ENCODE results near the gene GSK3B. TPM values are rescaled to one million over a fixed set of nuclear protein-coding genes. Genes with fewer than 3 reads are reported as not detected.
"Not testable (repeated sequence)": the region's sequence is repeated elsewhere in the genome, so short reads cannot be mapped to it uniquely, and the experiment has no call there.

The GSK3B gene
- total RNA-seq, 2 donors from 2014 or later: 28.7 to 39.3 TPM

DNA sequence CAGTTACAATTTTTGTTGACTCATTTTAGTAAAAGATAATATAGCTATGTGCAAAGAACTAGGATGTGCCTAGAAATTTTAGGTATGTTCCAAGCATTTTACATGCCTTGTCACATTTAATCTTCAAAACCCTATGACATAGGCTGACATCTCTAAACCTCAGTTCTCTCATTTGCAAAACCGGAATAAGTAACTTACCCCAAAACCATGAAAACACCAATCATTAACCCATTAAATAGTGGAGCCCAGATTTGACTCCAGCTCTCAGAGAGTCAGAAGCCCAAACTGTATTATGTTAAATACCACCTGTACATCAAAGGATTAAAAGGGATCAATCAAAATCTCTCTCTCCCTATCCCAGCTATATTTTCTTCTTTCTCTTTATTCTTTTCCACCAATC, 36.6 kb downstream of the GSK3B start:
- H3K9me3 ChIP-seq: no peaks in the 10 kb centered on the region
- H3K4me1 ChIP-seq (ENCODE audit: control insufficient read depth in 1 of 2, low read depth in 2 of 2): peaks cover 5% of the 10 kb centered on the region in 2 donors
- TF ChIP-seq, protein P1, sequence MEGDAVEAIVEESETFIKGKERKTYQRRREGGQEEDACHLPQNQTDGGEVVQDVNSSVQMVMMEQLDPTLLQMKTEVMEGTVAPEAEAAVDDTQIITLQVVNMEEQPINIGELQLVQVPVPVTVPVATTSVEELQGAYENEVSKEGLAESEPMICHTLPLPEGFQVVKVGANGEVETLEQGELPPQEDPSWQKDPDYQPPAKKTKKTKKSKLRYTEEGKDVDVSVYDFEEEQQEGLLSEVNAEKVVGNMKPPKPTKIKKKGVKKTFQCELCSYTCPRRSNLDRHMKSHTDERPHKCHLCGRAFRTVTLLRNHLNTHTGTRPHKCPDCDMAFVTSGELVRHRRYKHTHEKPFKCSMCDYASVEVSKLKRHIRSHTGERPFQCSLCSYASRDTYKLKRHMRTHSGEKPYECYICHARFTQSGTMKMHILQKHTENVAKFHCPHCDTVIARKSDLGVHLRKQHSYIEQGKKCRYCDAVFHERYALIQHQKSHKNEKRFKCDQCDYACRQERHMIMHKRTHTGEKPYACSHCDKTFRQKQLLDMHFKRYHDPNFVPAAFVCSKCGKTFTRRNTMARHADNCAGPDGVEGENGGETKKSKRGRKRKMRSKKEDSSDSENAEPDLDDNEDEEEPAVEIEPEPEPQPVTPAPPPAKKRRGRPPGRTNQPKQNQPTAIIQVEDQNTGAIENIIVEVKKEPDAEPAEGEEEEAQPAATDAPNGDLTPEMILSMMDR (IDR thresholded peaks at IDR 0.05): no peak
- H3K27ac ChIP-seq: no peak overlapping the region
- no peak for ATAC-seq (ENCODE audit: insufficient number of reproducible peaks, low FRiP score, low read depth)
- no peaks in the 10 kb centered on the region for H3K36me3 ChIP-seq
- no peaks in the 10 kb centered on the region for H3K27me3 ChIP-seq (replicated peaks; ENCODE audit: insufficient read depth)
- no peak for DNase-seq (ENCODE audit: low spot score)
- no peak overlapping the region for H3K4me3 ChIP-seq

GRCh38 chr3:120057029-120057428, 37.2 kb downstream of the GSK3B start:
- Histone ChIP-seq H3K4me3 (no peak overlapping the region), H3K36me3 (no peaks in the 10 kb centered on the region), H3K4me1 (ENCODE audit: control insufficient read depth in 1 of 2, low read depth in 2 of 2) (peaks cover 9 to 11% of the 10 kb centered on the region in 2 donors), H3K27ac (no peak overlapping the region), H3K27me3 (replicated peaks; ENCODE audit: insufficient read depth) (no peaks in the 10 kb centered on the region), H3K9me3 (no peaks in the 10 kb centered on the region)
- no peak for DNase-seq (ENCODE audit: low spot score)
- no peak for ATAC-seq (ENCODE audit: insufficient number of reproducible peaks, low FRiP score, low read depth)
- TF ChIP-seq, protein P1 (IDR thresholded peaks at IDR 0.05): no peak

- H3K4me3 ChIP-seq; H3K36me3 ChIP-seq; ATAC-seq (ENCODE audit: insufficient number of reproducible peaks, low FRiP score, low read depth); H3K27ac ChIP-seq; H3K27me3 ChIP-seq (replicated peaks; ENCODE audit: insufficient read depth); DNase-seq (ENCODE audit: low spot score); H3K9me3 ChIP-seq: not testable (repeated sequence)
- peaks cover 16 to 28% of the 10 kb centered on the region in 2 donors for H3K4me1 ChIP-seq (ENCODE audit: control insufficient read depth in 1 of 2, low read depth in 2 of 2)
Observed at GRCh38 chr3:120053647-120054046, 40.6 kb downstream of the GSK3B start.

GRCh38 chr3:120052677-120053076, 41.6 kb downstream of the GSK3B start:
- TF ChIP-seq, protein P1 (IDR thresholded peaks at IDR 0.05): no peak
- ATAC-seq (ENCODE audit: insufficient number of reproducible peaks, low FRiP score, low read depth) (no peak), DNase-seq (ENCODE audit: low spot score) (no peak)
- Histone ChIP-seq H3K4me3 (no peak overlapping the region), H3K4me1 (ENCODE audit: control insufficient read depth in 1 of 2, low read depth in 2 of 2) (peaks cover 16 to 34% of the 10 kb centered on the region in 2 donors), H3K9me3 (no peaks in the 10 kb centered on the region), H3K36me3 (no peaks in the 10 kb centered on the region), H3K27ac (no peak overlapping the region), H3K27me3 (replicated peaks; ENCODE audit: insufficient read depth) (no peaks in the 10 kb centered on the region)

DNA sequence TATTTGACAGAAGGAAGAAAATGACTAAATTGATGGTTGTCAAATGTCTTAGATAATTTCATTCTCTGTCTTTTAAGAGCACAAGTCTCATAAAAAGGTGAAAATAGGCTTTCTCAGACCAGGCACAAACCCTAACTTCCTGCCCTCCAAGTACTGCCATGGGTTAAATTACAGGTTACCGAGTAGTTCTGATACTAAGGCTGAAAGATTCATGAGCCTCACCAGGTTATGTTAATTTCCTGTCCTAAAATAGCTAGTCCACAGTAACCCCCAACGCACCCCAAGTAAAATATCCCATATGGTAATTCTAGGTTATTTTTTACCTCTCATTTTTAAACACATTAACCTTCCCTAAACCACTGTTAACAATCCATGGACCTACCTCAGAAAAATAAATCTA, 42.0 kb downstream of the GSK3B start:
- no peaks in the 10 kb centered on the region for H3K9me3 ChIP-seq
- TF ChIP-seq, protein P1 (IDR thresholded peaks at IDR 0.05): no peak
- peaks cover 16 to 34% of the 10 kb centered on the region in 2 donors for H3K4me1 ChIP-seq (ENCODE audit: control insufficient read depth in 1 of 2, low read depth in 2 of 2)
- H3K4me3 ChIP-seq: no peak overlapping the region
- no peak for ATAC-seq (ENCODE audit: insufficient number of reproducible peaks, low FRiP score, low read depth)
- DNase-seq (ENCODE audit: low spot score): no peak
- no peak overlapping the region for H3K27ac ChIP-seq
- no peaks in the 10 kb centered on the region for H3K36me3 ChIP-seq
- no peaks in the 10 kb centered on the region for H3K27me3 ChIP-seq (replicated peaks; ENCODE audit: insufficient read depth)

DNA sequence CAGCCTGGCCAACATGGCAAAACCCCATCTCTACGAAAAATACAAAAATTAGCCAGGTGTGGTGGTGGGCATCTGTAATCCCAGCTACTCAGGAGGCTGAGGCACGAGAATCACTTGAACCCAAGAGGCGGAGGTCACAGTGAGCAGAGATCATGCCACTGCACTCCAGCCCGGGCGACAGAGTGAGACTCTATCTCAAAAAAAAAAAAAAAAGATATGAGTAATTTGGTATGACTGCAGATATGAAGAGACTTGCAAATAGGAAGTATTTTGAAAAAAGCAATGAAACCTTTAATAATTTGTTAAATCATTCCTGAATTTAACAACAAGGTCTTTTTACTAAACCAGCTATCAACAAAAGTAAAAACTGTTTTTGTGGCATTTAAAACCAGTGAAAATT, 42.7 kb downstream of the GSK3B start:
- not testable (repeated sequence) for H3K9me3 ChIP-seq; H3K4me3 ChIP-seq; H3K36me3 ChIP-seq; DNase-seq (ENCODE audit: low spot score); ATAC-seq (ENCODE audit: insufficient number of reproducible peaks, low FRiP score, low read depth); H3K27me3 ChIP-seq (replicated peaks; ENCODE audit: insufficient read depth); H3K27ac ChIP-seq
- H3K4me1 ChIP-seq (ENCODE audit: control insufficient read depth in 1 of 2, low read depth in 2 of 2): peaks cover 16 to 34% of the 10 kb centered on the region in 2 donors

Measured in thoracic aorta (tissue), 2 donors.